Activated CD4-positive, alpha-beta T cell treated with anti-CD3 and anti-CD28 coated beads, Interleukin-2, amount 50 U/mL, for 48 hours (primary cell): Measurements from ENCODE around the gene RAN.
A peak's percentile ranks its signal among the peaks of the same experiment; 100 is the strongest.
"Not testable (repeated sequence)": the region's sequence is repeated elsewhere in the genome, so short reads cannot be mapped to it uniquely, and the experiment has no call there.

Experiments used
- DNase-seq, 2 experiments: peaks; one replicate each; pipeline ENCODE4 v3.0.0-alpha.2; 2020

The RAN gene

GRCh38 chr12:130871286-130872178 lies at the start of gene RAN:
RAN (plus strand) TSS chr12:130872066; CDS start chr12:130872594, 528 bp downstream.
- DNase-seq, result peak; percentile 90

- DNase-seq, result no peak
These were observed 46.1 kb upstream of the RAN start for GRCh38 chr12:130825771-130826150.

GRCh38 chr12:130826151-130826801 lies 45.6 kb upstream of the RAN start:
- peak; percentile 75 to 77 for DNase-seq

DNA sequence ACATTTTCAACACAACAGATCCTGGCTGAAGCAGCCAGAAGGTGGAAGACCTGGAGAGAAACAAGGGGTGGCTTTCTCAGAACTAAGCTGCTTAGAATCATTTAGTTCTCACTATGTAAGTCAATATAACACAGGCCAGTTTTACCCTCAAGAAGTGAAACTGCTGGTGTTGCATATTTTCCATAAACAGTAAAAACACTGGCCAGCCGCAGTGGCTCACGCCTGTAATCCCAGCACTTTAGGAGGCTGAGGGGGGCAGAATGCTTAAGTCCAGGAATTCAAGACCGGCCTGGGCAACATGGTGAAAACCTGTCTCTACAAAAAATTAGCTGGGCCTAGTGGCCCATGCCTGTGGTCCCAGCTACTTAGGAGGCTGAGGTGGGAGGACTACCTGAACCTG lies 44.4 kb upstream of the RAN start:
- no peak for DNase-seq

GRCh38 chr12:130828895-130829294 lies 43.0 kb upstream of the RAN start:
- no peak for DNase-seq

DNA sequence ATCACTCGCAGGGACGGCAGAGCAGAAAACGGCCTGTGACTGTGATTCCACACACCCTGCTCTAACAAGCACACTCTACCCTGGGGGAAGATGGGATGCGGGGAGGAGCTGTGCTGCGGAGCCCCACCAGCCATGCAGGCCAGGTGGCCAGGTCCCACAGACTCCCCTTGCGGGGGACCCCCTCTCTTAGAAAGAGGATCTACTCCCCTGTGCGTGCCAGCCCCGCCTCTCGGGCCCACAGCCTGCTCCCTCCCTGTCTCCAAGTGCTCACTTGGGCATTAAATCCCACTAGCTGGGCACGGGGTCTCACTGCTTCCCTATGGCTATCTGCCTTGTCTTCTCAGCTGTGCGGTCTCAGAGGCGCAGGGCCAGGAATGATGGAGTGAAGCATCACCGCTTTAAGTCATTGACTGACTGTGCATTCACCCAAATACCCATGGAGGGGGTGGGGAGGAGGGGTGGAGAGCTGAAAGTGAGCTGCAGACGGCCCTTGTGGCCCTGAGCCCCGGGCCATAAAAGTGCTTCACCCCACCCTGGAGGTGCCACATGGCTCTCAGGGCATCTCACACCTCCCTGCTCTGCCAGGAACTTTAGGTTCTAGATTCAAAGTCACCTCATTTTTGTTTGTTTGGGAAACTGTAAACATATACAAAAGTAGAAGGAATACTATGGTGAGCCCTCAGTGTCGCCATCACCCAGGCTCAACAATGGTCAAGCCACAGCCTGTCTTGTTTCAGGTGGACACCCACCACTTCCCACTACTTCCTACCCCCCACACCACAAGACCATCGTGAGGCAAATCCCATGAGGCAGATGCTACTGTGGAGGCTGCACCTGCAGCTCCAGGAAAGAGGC lies 42.2 kb upstream of the RAN start:
- DNase-seq, result no peak

- no peak for DNase-seq
These were observed 41.7 kb upstream of the RAN start for GRCh38 chr12:130830246-130830551.

DNA sequence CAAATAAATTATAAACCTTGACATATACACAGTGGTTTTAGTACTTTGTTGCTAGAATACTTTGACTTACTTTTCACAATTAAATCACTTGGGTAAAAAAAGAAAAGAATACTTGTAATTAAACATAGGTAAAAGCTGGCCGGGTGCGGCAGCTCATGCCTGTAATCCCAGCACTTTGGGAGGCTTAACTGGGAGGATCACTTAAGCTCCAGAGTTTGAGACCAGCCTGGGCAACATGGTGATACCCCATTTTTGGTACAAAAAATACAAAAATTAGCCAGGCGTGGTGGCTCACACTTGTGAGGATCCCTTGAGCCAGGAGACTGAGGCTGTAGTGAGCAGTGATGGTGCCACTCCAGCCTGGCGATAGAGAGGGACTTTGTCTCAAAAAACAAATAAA lies 40.6 kb upstream of the RAN start:
- DNase-seq, result no peak

DNA sequence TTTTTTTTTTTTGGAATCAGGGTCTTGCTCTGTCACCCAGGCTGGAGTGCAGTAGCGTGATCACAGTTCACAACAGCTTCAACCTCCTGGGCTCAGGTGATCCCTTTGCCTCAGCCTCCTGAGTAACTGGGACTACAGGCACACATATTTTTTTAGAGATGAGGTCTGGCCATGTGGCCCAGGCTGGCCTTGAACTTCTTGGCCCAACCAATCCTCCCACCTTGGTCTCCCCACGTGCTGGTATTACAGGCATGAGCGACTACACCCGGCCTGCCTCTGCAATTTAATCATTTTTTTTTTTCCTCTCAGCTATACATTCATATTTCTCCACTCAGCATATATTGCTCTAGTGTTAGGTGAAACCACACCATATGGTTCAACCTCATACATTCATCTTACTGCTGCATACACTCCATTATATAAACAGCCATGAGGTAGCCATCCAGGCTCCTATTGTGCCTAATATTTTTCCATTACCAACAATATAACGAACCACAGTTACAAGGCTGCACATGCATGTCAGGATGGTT lies 39.9 kb upstream of the RAN start:
- no peak for DNase-seq

GRCh38 chr12:130832561-130833209 lies 39.2 kb upstream of the RAN start:
- DNase-seq, result no peak

GRCh38 chr12:130835011-130835410 lies 36.9 kb upstream of the RAN start:
- no peak for DNase-seq

GRCh38 chr12:130835436-130835835 lies 36.4 kb upstream of the RAN start:
- DNase-seq, result no peak

DNA sequence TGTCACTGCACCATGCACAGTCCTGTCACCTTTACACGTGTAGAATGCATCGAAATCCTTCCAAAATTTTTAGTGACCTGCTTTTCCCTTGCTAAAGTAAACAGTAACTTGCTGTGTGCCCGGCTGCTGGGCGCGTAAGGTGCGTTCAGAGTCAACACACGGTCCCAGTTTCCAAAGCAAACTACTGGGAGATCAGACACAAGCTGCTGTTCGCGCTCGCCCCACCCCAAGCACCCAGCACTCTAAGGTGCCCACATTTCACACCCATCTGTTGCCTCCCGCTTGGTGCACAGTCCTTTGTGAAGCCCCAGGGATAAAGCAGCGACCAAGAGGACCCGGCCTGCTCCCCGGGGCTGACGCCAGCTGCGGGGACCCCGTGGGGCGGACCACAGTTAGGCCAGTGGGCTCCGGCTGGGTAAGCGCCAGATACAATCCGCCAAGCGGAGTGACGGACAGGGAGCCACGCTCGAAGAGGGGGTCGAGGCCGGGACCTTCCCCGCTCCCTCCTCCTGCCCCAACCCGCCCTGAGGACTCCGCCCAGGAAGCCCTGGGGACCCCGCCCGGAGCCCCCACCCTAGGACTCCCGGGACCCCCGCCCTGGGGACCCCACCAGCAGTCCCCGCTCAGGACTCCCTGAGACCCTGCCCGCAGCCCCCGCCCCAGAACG lies 33.4 kb upstream of the RAN start:
- DNase-seq, result peak; percentile 33 to 36

DNA sequence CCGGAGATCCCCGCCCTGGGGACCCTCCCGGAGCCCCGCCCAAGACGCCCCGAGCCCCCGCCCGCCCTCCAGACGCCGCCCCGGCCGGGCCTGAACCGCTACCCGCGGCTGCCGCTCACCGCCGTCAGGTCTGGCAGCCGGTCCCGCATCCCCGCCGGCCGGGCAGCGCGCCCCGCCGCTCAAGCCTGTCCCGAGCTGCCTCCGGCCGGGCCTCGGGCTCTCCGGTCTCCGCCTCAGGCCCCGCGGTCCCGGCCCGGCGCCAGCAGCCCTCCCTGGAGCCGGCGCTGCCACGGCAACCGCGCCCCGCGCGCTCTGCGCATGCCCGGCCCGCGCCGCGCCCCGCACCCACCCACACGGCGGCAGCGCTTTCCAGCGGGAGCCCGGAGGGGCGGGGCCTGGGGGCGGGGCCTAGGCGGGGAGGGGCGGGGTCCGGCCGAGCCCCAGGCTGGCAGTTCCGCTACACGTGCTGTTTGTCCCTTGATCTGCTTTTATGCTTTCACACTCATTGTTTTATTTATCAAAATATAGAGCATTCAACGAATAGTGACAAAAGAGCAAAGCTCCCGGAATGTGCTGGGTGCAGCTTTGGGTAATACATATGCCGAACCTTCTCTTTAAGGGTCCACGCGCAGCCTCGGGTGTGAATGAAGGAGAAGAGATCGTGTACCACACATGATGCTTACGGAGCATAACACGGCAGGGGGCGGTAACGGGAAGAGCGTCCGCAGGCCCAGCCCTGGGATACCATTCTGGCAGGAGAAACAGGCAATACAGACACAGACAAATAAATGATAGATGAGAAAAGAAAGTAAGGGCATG lies 32.7 kb upstream of the RAN start, which contains the start of gene STX2:
Gene STX2, minus strand, starts transcription at position 300 of the 819 bp plus-strand sequence. Its CDS starts 151 bp downstream, at position 149.
- DNase-seq, result peak; percentile 84 to 86

GRCh38 chr12:130839770-130840404 lies 32.0 kb upstream of the RAN start:
- no peak for DNase-seq

- DNase-seq, result no peak
These were observed 25.5 kb upstream of the RAN start for GRCh38 chr12:130846369-130846768.

- DNase-seq, result no peak
These were observed 24.8 kb upstream of the RAN start for GRCh38 chr12:130847112-130847511.

GRCh38 chr12:130848105-130848504 lies 23.8 kb upstream of the RAN start:
- not testable (repeated sequence) for DNase-seq

DNA sequence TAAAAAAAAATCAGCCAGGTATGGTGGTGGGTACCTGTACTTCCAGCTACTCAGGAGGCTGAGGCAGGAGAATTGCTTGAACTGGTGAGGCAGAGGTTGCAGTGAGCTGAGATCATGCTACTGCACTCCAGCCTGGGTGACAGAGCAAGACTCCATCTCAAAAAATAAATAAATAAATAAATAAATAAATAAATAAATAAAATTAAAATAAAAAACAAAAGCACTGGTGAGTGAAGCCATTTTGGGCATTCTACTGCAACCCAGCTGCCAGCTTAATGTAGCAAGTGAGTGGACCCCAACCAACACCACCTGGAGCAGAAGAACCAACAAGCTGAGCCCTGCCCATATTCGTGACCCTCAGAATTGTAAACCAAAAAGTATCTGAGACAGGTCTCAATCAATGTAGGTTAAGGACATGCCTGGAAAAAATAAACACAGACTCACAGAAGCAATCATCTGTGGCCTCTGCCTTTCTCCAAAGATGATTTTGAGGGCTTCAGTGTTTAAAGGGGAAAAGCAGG lies 23.0 kb upstream of the RAN start:
- not testable (repeated sequence) for DNase-seq
